Activated effector memory CD4-positive, alpha-beta T cell treated with anti-CD3 and anti-CD28 coated beads, Interleukin-2, amount 50 U/mL, for 16 hours (primary cell): ENCODE measurements around the gene MRM2.

ENCODE experiments used
- DNase-seq: peaks from one replicate; pipeline ENCODE4 v3.0.0-alpha.2; 2020

The MRM2 gene

DNA sequence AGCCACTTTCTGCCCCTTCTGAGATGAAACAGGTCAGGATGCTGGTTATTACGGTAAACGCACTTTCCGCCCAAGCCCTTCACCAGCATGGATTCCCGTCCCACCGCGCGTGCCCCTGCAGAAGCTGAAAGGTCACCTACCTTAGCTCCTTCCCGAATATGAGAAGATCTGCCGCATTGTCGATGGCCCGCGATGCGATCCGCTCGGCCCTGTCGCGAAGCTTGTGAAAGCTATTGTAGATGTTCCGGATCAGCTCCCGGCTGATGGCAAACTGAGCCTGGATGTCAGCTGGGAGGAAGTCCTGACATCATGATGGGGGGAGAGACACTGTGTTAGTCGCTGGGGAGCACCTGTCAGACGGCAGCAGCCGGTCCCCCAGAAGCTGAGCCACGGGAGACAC lies 22.2 kb upstream of the MRM2 start:
- DNase-seq: no peak

- no peak for DNase-seq
Measured at GRCh38 chr7:2263176-2263575, 21.2 kb upstream of the MRM2 start.

DNA sequence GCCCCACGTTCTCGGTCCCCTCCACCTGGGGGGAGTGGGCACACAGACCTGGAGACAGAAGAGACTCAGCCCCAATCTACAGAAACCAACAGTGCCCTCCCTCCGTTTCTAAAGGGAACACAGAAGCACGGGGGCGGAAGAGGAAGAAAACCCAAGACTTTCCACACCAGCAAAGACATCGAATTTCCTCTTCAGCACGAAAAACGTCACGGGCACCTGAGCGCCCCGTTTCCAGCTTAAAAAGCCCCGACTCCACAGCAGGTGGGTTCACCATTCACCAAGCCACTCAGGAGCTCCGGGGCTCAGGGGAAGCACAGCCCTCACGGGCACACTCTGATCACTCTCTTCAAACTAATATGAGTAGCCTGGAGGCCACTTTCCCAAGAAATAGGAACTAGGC lies 19.6 kb upstream of the MRM2 start:
- DNase-seq: no peak

DNA sequence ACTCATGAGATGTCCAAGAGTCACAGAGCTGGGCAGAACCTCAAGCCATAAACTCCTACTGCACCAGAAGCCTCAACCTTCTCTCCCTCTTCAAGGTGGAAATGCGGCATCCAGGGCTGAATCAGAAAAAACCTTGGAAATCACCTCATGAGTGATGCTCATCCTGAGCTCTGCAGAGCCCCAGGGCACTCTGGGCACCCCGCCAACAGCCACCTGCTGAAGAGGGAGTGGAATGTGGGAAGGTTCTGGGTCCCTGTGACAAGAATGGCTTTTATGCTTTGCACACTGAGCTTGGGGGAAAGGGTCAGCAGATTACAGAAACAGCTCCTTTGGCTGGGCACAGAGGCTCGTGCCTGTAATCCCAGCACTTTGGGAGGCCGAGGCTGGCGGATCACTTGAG lies 18.8 kb upstream of the MRM2 start:
- DNase-seq: no peak

DNA sequence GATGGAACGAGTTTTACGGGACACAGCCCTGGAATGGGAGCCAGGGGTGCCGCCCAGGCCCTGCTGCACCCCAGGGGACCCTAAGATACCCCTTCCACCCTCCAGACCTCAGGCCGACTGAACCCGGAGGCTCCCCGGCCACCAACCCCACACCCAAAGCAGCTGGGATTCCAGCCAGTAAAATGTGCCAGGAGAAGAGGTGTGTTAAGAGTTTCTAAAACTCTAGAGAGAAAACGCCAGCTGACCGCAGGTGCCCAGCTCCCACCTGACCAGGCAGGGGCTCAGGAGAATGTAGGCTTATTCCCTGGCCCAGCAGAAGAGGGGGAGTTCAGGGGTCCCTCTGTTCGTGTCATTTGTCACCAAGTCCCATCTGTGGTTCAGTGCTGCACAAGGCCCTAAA lies 17.5 kb upstream of the MRM2 start:
- no peak for DNase-seq

DNA sequence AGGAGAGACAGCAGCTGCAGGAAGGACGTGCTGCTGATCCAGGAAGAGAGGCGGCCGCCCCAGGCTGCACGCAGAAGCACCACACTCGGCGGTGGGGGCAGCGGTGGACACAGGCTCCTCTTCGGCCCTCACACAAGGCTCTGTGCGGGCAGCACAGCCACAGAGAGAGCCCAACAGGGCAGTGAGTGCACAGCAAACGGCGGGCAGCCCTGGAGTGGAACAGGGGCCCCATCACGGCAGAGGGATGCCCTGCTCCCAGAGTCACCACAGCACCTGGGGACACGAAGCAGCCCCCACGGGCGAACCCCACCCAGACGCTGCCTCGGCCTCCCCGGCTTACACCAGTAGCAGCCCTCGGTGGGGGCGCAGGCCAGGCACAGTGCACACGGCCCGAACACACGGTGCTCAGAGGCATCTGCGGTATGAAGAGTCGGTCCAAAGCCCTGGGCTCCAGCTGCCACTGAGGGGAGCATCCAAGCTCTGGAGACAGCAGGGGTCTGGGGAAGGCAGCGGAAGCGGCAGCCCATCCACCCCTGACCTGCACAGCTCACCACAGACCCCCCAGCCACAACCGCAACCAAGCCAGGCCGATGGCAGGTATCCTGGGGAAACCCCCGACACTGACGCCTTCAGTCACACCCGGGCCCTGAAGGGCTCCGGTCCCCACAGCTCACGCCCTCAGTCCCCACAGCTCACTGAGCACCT lies 16.8 kb upstream of the MRM2 start:
- DNase-seq: no peak

DNA sequence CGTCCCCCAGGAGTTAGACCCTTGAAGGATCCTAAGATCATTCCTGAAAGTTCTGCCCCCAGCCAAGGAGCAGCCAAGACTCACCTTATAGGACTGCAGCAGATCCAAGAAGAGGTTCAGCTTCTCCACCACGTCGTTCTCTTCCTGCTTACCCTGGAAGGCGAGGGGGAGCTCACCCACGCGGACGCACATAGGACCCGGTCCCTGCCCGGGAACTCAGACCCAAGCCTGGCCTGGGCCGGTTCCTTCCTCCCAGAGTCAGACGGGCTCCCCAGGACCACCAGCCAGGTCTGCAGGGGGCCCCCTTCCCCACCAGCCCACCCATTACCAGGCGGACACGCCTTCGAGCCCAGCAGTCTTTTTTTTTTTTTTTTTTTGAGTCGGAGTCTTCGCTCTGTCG lies 15.6 kb upstream of the MRM2 start:
- DNase-seq: no peak

DNA sequence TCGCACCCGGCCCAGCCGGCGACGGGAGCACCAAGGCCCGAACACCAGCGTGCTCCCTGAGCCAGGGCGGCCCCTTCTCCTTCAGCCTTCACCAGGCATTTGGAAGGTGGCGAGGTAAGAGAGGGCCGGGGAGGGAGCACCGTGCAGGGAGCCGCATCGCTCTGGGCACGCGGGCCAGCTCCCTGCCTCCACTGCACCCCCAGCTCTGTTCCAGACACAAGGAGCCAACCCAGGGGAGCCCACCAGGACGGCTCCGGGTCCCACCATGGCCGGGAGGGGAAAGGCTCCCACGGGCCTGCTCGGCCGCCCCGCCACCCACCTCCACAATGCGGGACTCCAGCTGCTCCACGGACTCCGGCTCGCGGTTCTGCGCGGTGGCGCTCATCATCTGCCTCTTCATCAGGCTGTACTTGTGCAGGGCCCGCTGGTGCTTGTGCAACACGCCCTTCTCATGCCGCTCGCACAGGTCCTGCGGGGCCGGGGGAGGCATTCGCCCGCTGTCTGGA lies 15.1 kb upstream of the MRM2 start:
- no peak for DNase-seq

- no peak for DNase-seq
Measured at GRCh38 chr7:2256306-2257045, 14.5 kb upstream of the MRM2 start.

DNA sequence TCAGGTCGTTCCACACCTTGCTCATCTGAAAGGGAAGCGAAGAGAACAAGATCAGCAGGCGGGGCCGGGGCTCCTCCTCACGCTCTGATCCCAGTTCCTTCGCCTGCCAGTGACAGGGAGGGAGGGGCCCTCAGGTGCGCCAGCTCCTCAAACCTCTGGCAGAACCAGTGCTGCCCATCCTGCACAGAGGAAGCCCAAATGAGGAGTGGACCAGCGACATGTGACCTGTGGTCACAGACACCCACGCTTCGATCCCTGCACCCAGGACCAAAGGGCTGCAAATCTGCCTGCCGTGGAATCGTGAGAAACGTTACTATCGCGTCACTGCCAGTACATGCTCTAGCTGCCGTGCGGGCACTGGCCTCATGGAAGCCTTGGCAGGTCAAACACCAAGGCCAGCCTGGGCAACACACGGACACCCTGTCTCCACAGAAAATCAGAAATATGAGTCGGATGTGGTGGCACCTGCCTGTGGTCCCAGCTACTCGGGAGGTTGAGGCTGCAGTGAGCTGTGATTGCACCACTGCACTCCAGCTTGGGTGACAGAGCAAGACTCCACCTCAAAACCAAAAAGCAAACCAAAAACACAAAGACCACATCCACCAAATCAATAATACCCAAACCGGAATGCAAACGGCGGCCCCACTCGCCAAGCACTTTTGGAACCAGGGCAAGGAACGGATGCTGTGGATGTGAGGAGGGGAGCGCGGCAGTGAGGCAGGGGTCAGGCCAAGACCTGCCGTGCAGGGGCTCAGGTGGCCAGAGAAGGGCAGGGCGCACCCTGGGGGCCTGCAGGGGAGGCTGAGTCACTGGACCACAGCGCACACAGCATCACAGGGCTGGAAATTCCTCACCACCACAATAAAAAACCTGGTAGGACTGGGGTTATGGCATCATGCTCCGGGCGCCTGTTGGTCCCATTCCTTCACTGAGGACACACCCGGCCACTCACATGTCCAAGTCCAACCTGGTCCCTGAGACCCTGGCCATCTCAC lies 13.4 kb upstream of the MRM2 start:
- DNase-seq: no peak

DNA sequence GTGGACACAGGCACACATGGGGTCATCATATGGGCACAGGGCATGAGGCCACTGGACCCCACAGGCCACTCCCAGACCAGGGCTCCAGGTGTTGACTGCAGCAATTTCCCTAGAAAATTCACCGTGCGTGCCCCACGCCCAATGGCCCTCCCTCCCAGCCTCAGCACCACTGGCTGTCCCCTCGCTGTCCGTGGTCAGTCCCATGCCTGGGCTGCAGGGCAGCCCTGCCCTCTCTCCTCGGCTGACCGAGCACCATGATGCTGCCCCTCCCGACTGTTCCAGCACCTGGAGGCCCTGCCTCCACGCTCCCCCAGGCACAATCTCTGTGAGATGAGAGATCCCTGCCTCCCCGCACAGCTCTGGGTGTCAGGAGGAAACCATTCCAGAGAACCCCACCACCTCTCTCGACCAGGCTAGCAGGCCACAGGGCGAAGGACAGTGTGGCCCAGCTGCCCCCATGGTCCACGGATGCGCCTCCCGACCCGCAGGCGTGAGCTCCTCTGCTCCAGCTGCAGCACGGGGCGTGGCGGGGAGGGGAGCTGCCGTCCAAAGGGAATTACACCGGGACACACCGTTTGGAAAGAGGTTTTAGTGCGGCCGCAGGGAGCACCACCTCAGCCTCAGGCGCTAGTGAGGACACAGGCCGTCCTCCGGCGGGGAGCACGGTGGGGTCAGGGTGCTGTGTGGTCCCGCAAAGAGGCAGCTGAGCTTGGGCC lies 12.6 kb upstream of the MRM2 start:
- DNase-seq: no peak

- DNase-seq: no peak
Measured at GRCh38 chr7:2253525-2254244, 11.7 kb upstream of the MRM2 start.

- no peak for DNase-seq
Measured at GRCh38 chr7:2253021-2253420, 11.0 kb upstream of the MRM2 start.

DNA sequence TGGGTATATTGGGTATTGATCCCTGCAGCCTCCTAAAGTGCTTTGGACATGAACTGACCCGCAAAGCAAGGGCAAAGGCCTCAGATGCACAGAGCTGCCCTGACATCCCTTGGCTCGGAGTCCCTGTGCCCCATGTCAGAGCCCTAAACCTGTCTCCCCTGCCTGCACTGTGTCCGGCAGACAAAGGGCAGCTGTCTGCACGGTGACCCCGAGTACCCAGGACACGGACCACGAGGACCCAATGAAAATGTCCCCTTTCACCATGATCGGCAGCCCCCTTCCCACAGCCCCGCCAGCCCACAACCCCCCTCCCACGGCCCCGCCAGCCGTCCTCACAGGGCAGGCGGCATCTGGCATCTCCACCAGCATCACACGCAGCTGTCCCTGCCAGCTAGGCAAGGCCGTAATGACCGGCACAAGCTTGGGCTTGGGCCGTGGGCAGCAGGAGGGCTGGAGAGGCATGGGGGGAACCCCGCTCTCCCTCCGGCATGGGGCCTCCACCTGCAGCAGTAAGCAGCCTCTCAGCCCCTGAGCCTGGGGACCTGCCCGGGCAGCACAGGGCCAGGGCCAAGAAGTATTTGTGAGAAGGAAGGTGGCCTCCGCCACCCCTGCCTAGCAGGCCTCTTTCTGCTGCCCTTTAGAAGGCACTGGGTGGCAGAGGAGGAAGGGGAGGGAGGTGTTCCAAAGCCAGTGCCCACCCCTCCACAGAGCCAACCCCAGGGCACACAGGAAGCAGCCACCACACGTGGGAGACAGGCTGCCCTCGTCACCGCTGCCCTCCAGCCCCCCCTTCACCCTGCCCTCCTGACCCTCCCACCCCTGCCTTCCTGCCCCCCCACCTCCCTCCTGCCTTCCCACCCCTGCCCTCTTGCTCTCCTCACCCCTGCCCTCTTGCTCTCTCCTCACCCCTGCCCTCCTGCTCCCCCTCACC lies 10.1 kb upstream of the MRM2 start:
- DNase-seq: no peak

DNA sequence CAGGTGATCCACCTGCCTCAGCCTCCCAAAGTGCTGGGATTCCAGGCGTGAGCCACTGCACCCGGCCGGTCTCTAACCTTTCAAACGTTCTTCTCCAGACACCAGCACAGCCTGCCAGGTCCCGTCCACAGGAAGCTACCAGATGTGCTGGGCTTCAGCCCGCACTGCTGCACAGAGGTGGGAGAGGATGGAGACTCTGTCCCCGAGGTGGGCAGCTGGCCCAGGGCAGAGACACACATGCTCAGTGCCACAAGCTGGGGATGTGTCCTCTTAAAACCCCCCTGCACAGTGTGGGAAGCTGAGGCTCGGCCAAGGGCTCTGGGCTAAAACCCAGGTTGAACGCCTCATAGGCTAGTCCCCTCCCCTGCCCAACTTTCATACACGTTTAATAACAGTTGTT lies 9.4 kb upstream of the MRM2 start:
- DNase-seq: no peak

- no peak for DNase-seq
Measured at GRCh38 chr7:2249744-2250323, 7.8 kb upstream of the MRM2 start.

- DNase-seq: no peak
Measured at GRCh38 chr7:2248984-2249694, 7.1 kb upstream of the MRM2 start.

DNA sequence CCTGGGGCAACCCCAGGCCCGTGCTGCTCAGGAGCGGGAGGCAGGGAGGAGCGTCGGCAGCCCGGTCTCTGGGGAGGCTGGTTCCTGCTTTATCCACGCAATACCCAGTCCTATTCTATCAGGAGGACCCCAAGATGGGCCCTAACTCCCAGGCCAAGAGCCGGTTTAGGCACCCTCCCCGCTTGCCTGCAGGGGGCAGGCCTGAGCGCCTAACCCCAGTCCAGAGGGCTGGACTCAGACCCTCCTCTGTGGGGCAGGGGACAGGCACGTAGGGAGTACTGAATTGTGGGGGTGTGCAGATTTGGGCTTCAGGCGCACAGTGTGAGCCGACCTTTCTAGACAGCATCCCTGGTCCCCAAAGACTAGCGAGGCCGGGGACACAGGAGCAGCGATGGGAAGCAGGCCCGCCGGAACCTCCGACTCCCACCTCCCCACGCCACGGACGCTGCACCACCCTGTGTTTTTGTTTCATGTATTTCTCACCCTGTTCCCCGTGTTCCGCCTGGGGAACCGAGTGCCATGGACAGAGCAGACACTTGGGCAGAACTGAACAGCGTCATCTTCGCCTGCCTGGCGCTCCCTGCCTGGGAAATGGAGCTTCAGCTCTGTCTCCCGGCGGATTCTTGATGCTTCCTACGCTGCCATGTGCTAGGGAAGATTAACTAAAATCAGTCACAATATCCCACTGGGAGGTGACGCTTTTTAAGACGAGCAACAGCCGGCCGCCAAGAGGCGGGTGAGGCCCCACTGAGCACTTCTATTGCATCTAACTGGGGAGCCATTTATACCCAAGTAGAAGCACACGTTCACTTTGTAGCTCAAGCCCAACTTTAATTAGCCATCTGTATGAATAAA lies 5.4 kb upstream of the MRM2 start:
- DNase-seq: no peak
